EH (cell line): Measurements from ENCODE around the gene PTTG1IP.

Experiments
- DNase-seq: peaks from one replicate; pipeline ENCODE4 v3.0.0-alpha.2; 2015; ENCODE audit warnings: low read depth

PTTG1IP gene

GRCh38 chr21:44908908-44909307, 35.4 kb upstream of the PTTG1IP start:
- DNase-seq, result no peak

GRCh38 chr21:44907966-44908895, 34.7 kb upstream of the PTTG1IP start:
- no peak for DNase-seq

GRCh38 chr21:44907225-44907965, 33.9 kb upstream of the PTTG1IP start:
- no peak for DNase-seq

- DNase-seq, result no peak
These were observed 32.2 kb upstream of the PTTG1IP start for GRCh38 chr21:44905728-44906090.

GRCh38 chr21:44905016-44905727, 31.7 kb upstream of the PTTG1IP start:
- no peak for DNase-seq

GRCh38 chr21:44904141-44904923, 30.8 kb upstream of the PTTG1IP start:
- no peak for DNase-seq

GRCh38 chr21:44903689-44904088, 30.2 kb upstream of the PTTG1IP start:
- no peak for DNase-seq

GRCh38 chr21:44903050-44903685, 29.7 kb upstream of the PTTG1IP start:
- DNase-seq, result no peak

GRCh38 chr21:44902268-44903049, 29.0 kb upstream of the PTTG1IP start:
- no peak for DNase-seq

GRCh38 chr21:44901391-44902074, 28.0 kb upstream of the PTTG1IP start:
- DNase-seq, result no peak

GRCh38 chr21:44900559-44901251, 27.2 kb upstream of the PTTG1IP start:
- no peak for DNase-seq

GRCh38 chr21:44899768-44900558, 26.5 kb upstream of the PTTG1IP start:
- DNase-seq, result no peak

GRCh38 chr21:44898851-44899767, 25.6 kb upstream of the PTTG1IP start:
- DNase-seq, result no peak

- no peak for DNase-seq
These were observed 24.6 kb upstream of the PTTG1IP start for GRCh38 chr21:44898011-44898488.

- DNase-seq, result no peak
These were observed 24.0 kb upstream of the PTTG1IP start for GRCh38 chr21:44897326-44898010.

GRCh38 chr21:44896561-44897286, 23.2 kb upstream of the PTTG1IP start:
- no peak for DNase-seq
